ENCODE data around the gene IGF2BP3. TPM values are rescaled to one million over a fixed set of nuclear protein-coding genes. Genes with fewer than 3 reads are reported as not detected.
A peak's percentile ranks its signal among the peaks of the same experiment; 100 is the strongest.

Gene IGF2BP3
- total and polyA plus RNA-seq, 8 donors, result 0.09 to 1.3 (median 0.55) TPM

DNA sequence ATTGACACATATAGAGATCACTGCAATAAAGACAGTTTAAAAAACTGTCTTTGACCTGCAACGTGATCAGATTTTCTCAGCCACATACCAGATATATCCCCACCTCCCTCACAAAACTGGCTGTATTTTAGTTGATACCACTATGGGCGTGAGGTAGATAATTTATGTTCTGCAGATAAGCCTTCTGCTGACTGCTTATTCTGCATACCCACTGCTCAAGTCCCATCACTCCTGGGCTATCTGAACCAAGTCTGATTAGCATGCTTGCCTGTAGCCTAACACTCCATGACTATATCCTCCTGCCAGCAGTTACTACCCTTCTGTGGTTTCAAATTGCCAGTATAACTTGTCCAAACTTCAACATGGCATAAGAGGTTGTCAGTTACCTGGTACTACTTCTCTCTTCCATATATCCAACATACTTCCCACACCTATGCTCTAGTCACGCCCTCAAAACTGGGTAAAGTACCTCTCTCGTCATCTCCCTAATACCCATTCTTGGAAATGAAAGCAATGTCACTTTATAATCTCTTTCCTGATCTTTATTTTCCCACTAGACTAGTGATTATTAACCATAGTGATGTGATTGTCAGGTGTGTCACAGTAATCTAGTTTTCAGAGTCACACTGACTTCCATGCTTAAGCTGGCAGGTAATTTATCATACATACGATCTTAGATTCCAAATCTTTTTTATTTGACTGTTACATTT, 100.4 kb downstream of the IGF2BP3 start:
- no peak overlapping the region for H3K27ac ChIP-seq
- no peaks in the 10 kb centered on the region for H3K9me3 ChIP-seq
- FAIRE-seq, result no peak
- intact Hi-C loops (cut with DNase I), result no loop called here
- DNase-seq, result no peak
- H3K27me3 ChIP-seq, result no peaks in the 10 kb centered on the region
- ATAC-seq, result no peak
- no peaks in the 10 kb centered on the region for H3K4me1 ChIP-seq
- no peaks in the 10 kb centered on the region for H3K36me3 ChIP-seq
- WGBS, 2 donors, result 54 to 67% methylated on average over 5 of the region's 5 CpGs
- no peak overlapping the region for H3K4me3 ChIP-seq
- TF ChIP-seq, protein P1, sequence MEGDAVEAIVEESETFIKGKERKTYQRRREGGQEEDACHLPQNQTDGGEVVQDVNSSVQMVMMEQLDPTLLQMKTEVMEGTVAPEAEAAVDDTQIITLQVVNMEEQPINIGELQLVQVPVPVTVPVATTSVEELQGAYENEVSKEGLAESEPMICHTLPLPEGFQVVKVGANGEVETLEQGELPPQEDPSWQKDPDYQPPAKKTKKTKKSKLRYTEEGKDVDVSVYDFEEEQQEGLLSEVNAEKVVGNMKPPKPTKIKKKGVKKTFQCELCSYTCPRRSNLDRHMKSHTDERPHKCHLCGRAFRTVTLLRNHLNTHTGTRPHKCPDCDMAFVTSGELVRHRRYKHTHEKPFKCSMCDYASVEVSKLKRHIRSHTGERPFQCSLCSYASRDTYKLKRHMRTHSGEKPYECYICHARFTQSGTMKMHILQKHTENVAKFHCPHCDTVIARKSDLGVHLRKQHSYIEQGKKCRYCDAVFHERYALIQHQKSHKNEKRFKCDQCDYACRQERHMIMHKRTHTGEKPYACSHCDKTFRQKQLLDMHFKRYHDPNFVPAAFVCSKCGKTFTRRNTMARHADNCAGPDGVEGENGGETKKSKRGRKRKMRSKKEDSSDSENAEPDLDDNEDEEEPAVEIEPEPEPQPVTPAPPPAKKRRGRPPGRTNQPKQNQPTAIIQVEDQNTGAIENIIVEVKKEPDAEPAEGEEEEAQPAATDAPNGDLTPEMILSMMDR (IDR thresholded peaks at IDR 0.05), result no peak

DNA sequence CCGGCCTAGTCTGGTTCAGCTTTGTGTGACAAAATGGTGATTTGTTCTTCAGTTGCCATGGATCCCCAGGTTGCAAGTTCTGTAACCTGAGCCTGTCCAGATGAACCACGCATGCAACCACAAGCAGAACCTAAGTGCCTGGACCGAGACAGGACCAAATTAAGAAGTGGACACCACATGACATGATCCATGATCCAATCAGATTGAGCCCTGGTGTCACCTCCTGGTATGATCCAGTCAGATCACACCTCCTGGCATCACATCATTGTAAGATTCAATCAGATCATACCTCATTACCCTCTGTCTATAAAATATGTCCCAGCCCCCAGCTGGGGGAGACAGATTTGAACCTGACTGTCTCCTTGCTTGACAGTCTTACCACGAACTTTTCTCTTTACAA, 101.2 kb downstream of the IGF2BP3 start:
- no peak for FAIRE-seq
- H3K27me3 ChIP-seq, result no peaks in the 10 kb centered on the region
- 66 to 75% methylated on average over 4 of the region's 4 CpGs for WGBS, 2 donors
- DNase-seq, result no peak
- no peak overlapping the region for H3K27ac ChIP-seq
- no peaks in the 10 kb centered on the region for H3K4me1 ChIP-seq
- H3K4me3 ChIP-seq, result no peak overlapping the region
- intact Hi-C loops (cut with DNase I), result no loop called here
- no peak for ATAC-seq
- no peaks in the 10 kb centered on the region for H3K36me3 ChIP-seq
- TF ChIP-seq, protein P1 (IDR thresholded peaks at IDR 0.05), result no peak
- H3K9me3 ChIP-seq, result no peaks in the 10 kb centered on the region

DNA sequence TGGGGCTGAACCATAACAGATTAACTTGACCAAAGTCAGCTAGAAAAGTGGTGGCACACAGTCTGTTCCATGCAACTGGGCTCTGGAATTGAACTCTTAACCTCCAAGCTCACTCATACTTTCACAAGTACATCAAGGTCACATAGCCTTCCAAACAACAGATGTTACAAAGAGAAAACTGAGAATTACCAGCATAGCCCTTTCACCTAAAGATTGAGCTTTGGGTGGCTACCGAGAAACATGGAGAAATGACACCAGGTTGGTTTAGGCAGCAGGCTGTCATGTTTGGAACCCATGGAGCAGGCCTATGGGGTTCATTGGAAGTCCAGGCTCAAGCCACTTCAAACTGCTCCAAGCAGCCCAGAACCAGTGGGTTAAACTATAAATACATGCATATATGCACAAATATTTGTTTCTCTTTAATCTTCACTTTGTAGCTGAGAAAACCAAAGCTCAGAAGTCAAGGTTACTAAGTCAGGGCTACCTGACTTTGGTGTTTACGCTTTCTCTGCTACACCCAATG, 112.1 kb downstream of the IGF2BP3 start:
- H3K4me1 ChIP-seq, result peaks cover 10 to 17% (median 15%) of the 10 kb centered on the region in 3 donors
- no peak overlapping the region for H3K4me3 ChIP-seq
- H3K27me3 ChIP-seq, result peaks cover 0 to 7% (median 0%) of the 10 kb centered on the region in 4 donors
- no peaks in the 10 kb centered on the region for H3K36me3 ChIP-seq
- H3K27ac ChIP-seq, result no peak overlapping the region
- whole genome bisulfite sequencing, 2 donors, result 82 to 91% methylated on average over 2 of the region's 2 CpGs
- FAIRE-seq (no peak), DNase-seq (no peak), ATAC-seq (peak in 2 of 4 donors; percentile 8 to 18)
- intact Hi-C loops (cut with DNase I), result no loop called here
- no peaks in the 10 kb centered on the region for H3K9me3 ChIP-seq
- TF ChIP-seq, protein P1 (IDR thresholded peaks at IDR 0.05), result no peak

GRCh38 chr7:23357190-23358093, 112.8 kb downstream of the IGF2BP3 start:
- peak overlapping the region in 1 of 4 donors; percentile 30 for H3K27ac ChIP-seq

More at GRCh38 chr7:23357190-23358093, 112.8 kb downstream of the IGF2BP3 start:
- intact Hi-C loops (cut with DNase I), result no loop called here
- H3K4me1 ChIP-seq, result peaks cover 10 to 17% (median 15%) of the 10 kb centered on the region in 3 donors
- no peaks in the 10 kb centered on the region for H3K27me3 ChIP-seq
- H3K36me3 ChIP-seq, result no peaks in the 10 kb centered on the region
- no peak overlapping the region for H3K4me3 ChIP-seq
- ATAC-seq, result peak; percentile 83 to 88 (median 86)
- no peaks in the 10 kb centered on the region for H3K9me3 ChIP-seq
- DNase-seq, result no peak
- FAIRE-seq, result peak; percentile 66
- TF ChIP-seq, protein P1 (IDR thresholded peaks at IDR 0.05), result peak in 2 of 4 donors; percentile 15 to 21
- 5 to 6% methylated on average over 6 of the region's 6 CpGs for WGBS, 2 donors

All from pancreas (tissue), 10 donors.